H9 (cell line): Measurements from ENCODE around the gene KRTAP5-9. TPM values are rescaled to one million over a fixed set of nuclear protein-coding genes. Genes with fewer than 3 reads are reported as not detected.

Experiments
- DNase-seq: peaks from one replicate; pipeline ENCODE4 v3.0.0-alpha.2; 2017
- H2AFZ ChIP-seq: one replicate; pipeline ENCODE4 v1.6.1; 2013; ENCODE audit warnings: mild to moderate bottlenecking, low read length, control low read depth, moderate library complexity
- H2AK5ac ChIP-seq: 2 replicates; pipeline ENCODE4 v1.6.1; 2013; ENCODE audit warnings: low read length, control low read depth, mixed read lengths; ENCODE audit not compliant: insufficient read length
- H2BK120ac ChIP-seq: one replicate; pipeline ENCODE4 v1.6.1; 2013; ENCODE audit warnings: low read depth, mild to moderate bottlenecking, low read length, control low read depth, inconsistent platforms; ENCODE audit not compliant: poor library complexity, severe bottlenecking
- H2BK12ac ChIP-seq: 2 replicates; pipeline ENCODE4 v1.6.1; 2013; ENCODE audit warnings: low read length, control low read depth, mixed read lengths, low read depth; ENCODE audit not compliant: insufficient read length
- H2BK15ac ChIP-seq: 2 replicates; pipeline ENCODE4 v1.6.1; 2013; ENCODE audit warnings: low read depth, low read length, control low read depth
- H2BK20ac ChIP-seq: one replicate; pipeline ENCODE4 v1.6.1; 2013; ENCODE audit warnings: low read depth, mild to moderate bottlenecking, low read length, control low read depth, inconsistent platforms; ENCODE audit not compliant: poor library complexity, severe bottlenecking
- H2BK5ac ChIP-seq: 2 replicates; pipeline ENCODE4 v1.6.1; 2013; ENCODE audit warnings: low read length, control low read depth, mixed read lengths; ENCODE audit not compliant: insufficient read length
- H3K14ac ChIP-seq: 2 replicates; pipeline ENCODE4 v1.6.1; 2013; ENCODE audit warnings: low read length, control low read depth; ENCODE audit not compliant: insufficient read depth
- H3K18ac ChIP-seq: 2 replicates; pipeline ENCODE4 v1.6.1; 2013; ENCODE audit warnings: low read depth, mild to moderate bottlenecking, mixed read lengths, low read length, control low read depth; ENCODE audit not compliant: insufficient read length
- H3K23ac ChIP-seq: 2 replicates; pipeline ENCODE4 v1.6.1; 2013; ENCODE audit warnings: low read length, control low read depth, mixed read lengths, low read depth; ENCODE audit not compliant: insufficient read length
- H3K23me2 ChIP-seq: 2 replicates; pipeline ENCODE4 v1.6.1; 2013; ENCODE audit warnings: low read depth, mild to moderate bottlenecking, mixed read lengths, low read length, control low read depth; ENCODE audit not compliant: insufficient read length, poor library complexity, severe bottlenecking
- H3K27ac ChIP-seq: 2 replicates; pipeline ENCODE4 v1.5.1; 2013; ENCODE audit warnings: low read length, control low read depth, mixed read lengths, low read depth; ENCODE audit not compliant: insufficient read length
- H3K27me3 ChIP-seq: 2 replicates; pipeline ENCODE4 v1.6.1; 2013; ENCODE audit warnings: low read length, control low read depth, inconsistent platforms; ENCODE audit not compliant: insufficient read depth
- H3K4ac ChIP-seq: 2 replicates; pipeline ENCODE4 v1.6.1; 2013; ENCODE audit warnings: low read depth, mild to moderate bottlenecking, control low read depth, inconsistent platforms, low read length, moderate library complexity
- H3K4me1 ChIP-seq: 2 replicates; pipeline ENCODE4 v1.6.1; 2013; ENCODE audit warnings: low read length, control low read depth, inconsistent platforms; ENCODE audit not compliant: insufficient read depth
- H3K4me2 ChIP-seq: 2 replicates; pipeline ENCODE4 v1.6.1; 2013; ENCODE audit warnings: low read length, control low read depth, mixed read lengths; ENCODE audit not compliant: insufficient read length, insufficient read depth
- H3K56ac ChIP-seq: 2 replicates; pipeline ENCODE4 v1.6.1; 2013; ENCODE audit warnings: low read depth, mild to moderate bottlenecking, mixed read lengths, low read length, control low read depth; ENCODE audit not compliant: insufficient read length
- H3K79me1 ChIP-seq: 2 replicates; pipeline ENCODE4 v1.6.1; 2013; ENCODE audit warnings: low read depth, mild to moderate bottlenecking, moderate library complexity, low read length, control low read depth, inconsistent platforms; ENCODE audit not compliant: insufficient read depth, poor library complexity, severe bottlenecking
- H3K79me2 ChIP-seq: 2 replicates; pipeline ENCODE4 v1.6.1; 2013; ENCODE audit warnings: low read length, control low read depth, inconsistent platforms; ENCODE audit not compliant: insufficient read depth
- H3K9ac ChIP-seq: 2 replicates; pipeline ENCODE4 v1.6.1; 2013; ENCODE audit warnings: low read length, control low read depth, mixed read lengths; ENCODE audit not compliant: insufficient read length; ENCODE audit errors: extremely low read depth
- H3K9me3 ChIP-seq: one replicate; pipeline ENCODE4 v1.6.1; 2013; ENCODE audit warnings: low read depth, low read length, inconsistent platforms; ENCODE audit not compliant: control insufficient read depth
- H3T11ph ChIP-seq: one replicate; pipeline ENCODE4 v1.6.1; 2013; ENCODE audit warnings: mild to moderate bottlenecking, low read length, control low read depth, inconsistent platforms
- H4K20me1 ChIP-seq: one replicate; pipeline ENCODE4 v1.6.1; 2013; ENCODE audit not compliant: control insufficient read depth, insufficient read length, insufficient read depth
- H4K5ac ChIP-seq: 2 replicates; pipeline ENCODE4 v1.6.1; 2013; ENCODE audit warnings: low read depth, mild to moderate bottlenecking, mixed read lengths, low read length, control low read depth; ENCODE audit not compliant: insufficient read length
- H4K8ac ChIP-seq: replicated peaks from 2 replicates; pipeline ENCODE4 v1.6.1; 2013; ENCODE audit warnings: low read length, control low read depth, mixed read lengths, low read depth; ENCODE audit not compliant: insufficient read length
- H4K91ac ChIP-seq: 2 replicates; pipeline ENCODE4 v1.6.1; 2013; ENCODE audit warnings: low read depth, mild to moderate bottlenecking, moderate library complexity, mixed read lengths, low read length, control low read depth; ENCODE audit not compliant: insufficient read length
- H3K27ac Mint-ChIP-seq, 3 experiments: 2 replicates in 2 of 3; 3 replicates in 1 of 3; pipeline ENCODE4 v1.8.0; 2020 to 2021; ENCODE audit warnings: mixed read lengths in 3 of 3, mild to moderate bottlenecking in 1 of 3, moderate library complexity in 1 of 3
- H3K27me3 Mint-ChIP-seq: 2 replicates; pipeline ENCODE4 v1.8.0; 2021; ENCODE audit warnings: low read depth, mild to moderate bottlenecking, moderate library complexity, mixed read lengths
- H3K36me3 Mint-ChIP-seq, 3 experiments: 2 replicates in 2 of 3; 3 replicates in 1 of 3; pipeline ENCODE4 v1.8.0; 2020 to 2021; ENCODE audit warnings: low read depth in 3 of 3, mixed read lengths in 3 of 3; ENCODE audit not compliant: insufficient read depth in 1 of 3
- H3K4me1 Mint-ChIP-seq, 2 experiments: 2 replicates each; pipeline ENCODE4 v1.8.0; 2020; ENCODE audit warnings: mixed read lengths in 2 of 2
- H3K4me3 Mint-ChIP-seq, 2 experiments: 2 replicates in 1 of 2; 3 replicates in 1 of 2; pipeline ENCODE4 v1.8.0; 2020 to 2021; ENCODE audit warnings: mild to moderate bottlenecking in 2 of 2, mixed read lengths in 2 of 2, moderate library complexity in 1 of 2
- H3K9me3 Mint-ChIP-seq, 2 experiments: 2 replicates in 1 of 2; 3 replicates in 1 of 2; pipeline ENCODE4 v1.8.0; 2020; ENCODE audit warnings: mild to moderate bottlenecking in 2 of 2, mixed read lengths in 2 of 2, moderate library complexity in 1 of 2
- WGBS: extraction: QIAGEN DNeasy Blood & Tissue Kit; methylation state at CpG from one replicate; pipeline ENCODE4 v1.1.7; 2013; ENCODE audit warnings: missing lambda C conversion rate, low lambda C conversion rate, mixed read lengths; ENCODE audit not compliant: insufficient read length; ENCODE audit errors: extremely low coverage; 5-methylcytosine and 5-hydroxymethylcytosine counted together
- total RNA-seq: library from RNA; stranded (reverse); gene quantifications from 2 replicates; pipeline ENCODE4 v1.2.1, GENCODE V29; 2021
- TF ChIP-seq, protein P1 (sequence below): fragments of 200-600 bp; sonication (generic); conservative IDR thresholded peaks from 3 replicates; pipeline ENCODE4 v1.8.0; 2021; ENCODE audit warnings: antibody characterized with exemption, mild to moderate bottlenecking

Gene KRTAP5-9
- total RNA-seq, 1 experiment from 2014 or later = not detected

DNA sequence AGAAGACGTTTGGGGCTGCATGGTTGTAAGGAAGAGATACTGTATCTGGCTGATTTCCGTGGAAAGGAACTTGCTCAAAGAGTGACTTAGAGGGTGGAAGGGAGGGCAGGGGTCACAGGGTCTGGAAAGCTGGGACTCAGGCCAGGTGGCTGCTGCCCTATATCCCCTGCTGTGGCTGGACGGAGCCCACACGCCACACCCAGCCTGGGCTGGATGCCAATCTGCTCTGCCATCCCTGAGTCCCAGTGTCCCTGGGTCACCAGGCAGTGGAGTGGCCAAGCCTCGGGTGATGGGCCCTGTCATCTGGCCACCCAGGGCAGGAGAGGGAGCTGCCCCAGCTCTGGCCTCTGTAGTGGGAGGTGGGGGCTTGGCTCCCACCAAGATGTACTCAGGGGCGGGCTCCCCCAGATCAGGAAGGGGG is 47.6 kb upstream of the KRTAP5-9 start:
- peaks cover 0 to 5% of the 10 kb centered on the region in 2 experiments; a peak in 2 of 5 replicates for H3K9me3 Mint-ChIP-seq
- Histone ChIP-seq H3K27ac (no peak overlapping the region), H2BK5ac (no peak overlapping the region), H2AFZ (no peak overlapping the region), H3K9me3 (no peaks in the 10 kb centered on the region), H2BK12ac (no peak overlapping the region), H3K9ac (no peak overlapping the region), H3K79me1 (no peaks in the 10 kb centered on the region), H3K27me3 (no peaks in the 10 kb centered on the region), H2AK5ac (no peak overlapping the region), H3K4ac (no peak overlapping the region), H4K20me1 (no peaks in the 10 kb centered on the region), H3K4me1 (no peaks in the 10 kb centered on the region; the same call in 1 of the 2 replicates), H3T11ph (no peak overlapping the region), H4K5ac (no peak overlapping the region), H3K56ac (no peak overlapping the region), H2BK20ac (no peak overlapping the region), H3K23ac (no peak overlapping the region), H3K14ac (no peak overlapping the region), H2BK15ac (no peak overlapping the region), H3K23me2 (no peaks in the 10 kb centered on the region), H2BK120ac (no peak overlapping the region), H4K8ac (no peak overlapping the region), H3K18ac (no peak overlapping the region), H3K79me2 (no peaks in the 10 kb centered on the region), H4K91ac (no peak overlapping the region), H3K4me2 (no peak overlapping the region)
- peaks cover 15 to 46% (median 21%) of the 10 kb centered on the region in 3 experiments; a peak in 6 of 7 replicates for H3K36me3 Mint-ChIP-seq
- TF ChIP-seq, protein P1, sequence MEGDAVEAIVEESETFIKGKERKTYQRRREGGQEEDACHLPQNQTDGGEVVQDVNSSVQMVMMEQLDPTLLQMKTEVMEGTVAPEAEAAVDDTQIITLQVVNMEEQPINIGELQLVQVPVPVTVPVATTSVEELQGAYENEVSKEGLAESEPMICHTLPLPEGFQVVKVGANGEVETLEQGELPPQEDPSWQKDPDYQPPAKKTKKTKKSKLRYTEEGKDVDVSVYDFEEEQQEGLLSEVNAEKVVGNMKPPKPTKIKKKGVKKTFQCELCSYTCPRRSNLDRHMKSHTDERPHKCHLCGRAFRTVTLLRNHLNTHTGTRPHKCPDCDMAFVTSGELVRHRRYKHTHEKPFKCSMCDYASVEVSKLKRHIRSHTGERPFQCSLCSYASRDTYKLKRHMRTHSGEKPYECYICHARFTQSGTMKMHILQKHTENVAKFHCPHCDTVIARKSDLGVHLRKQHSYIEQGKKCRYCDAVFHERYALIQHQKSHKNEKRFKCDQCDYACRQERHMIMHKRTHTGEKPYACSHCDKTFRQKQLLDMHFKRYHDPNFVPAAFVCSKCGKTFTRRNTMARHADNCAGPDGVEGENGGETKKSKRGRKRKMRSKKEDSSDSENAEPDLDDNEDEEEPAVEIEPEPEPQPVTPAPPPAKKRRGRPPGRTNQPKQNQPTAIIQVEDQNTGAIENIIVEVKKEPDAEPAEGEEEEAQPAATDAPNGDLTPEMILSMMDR = no peak
- DNase-seq = no peak
- 0 out of 7 replicates have a peak overlapping the region, but pooled peaks of 1 of the 3 experiments have one; percentile 14 for H3K27ac Mint-ChIP-seq
- no peaks in the 10 kb centered on the region for H3K27me3 Mint-ChIP-seq
- peaks cover 10 to 16% of the 10 kb centered on the region in 2 experiments for H3K4me1 Mint-ChIP-seq
- H3K4me3 Mint-ChIP-seq = no peak overlapping the region; a peak in 1 of 5 replicates
- no CpG with 5 or more reads among the region's 6 CpGs for WGBS
